ENCODE results near the gene TRIM72.
"Not testable (repeated sequence)": the region's sequence is repeated elsewhere in the genome, so short reads cannot be mapped to it uniquely, and the experiment has no call there.

- not testable (repeated sequence) for TF ChIP-seq POLR2AphosphoS5, CTCF (IDR thresholded peaks at IDR 0.05)
Measured at GRCh38 chr16:31245598-31245997, 31.7 kb downstream of the TRIM72 start.
